Mesodermal cell (in vitro differentiated cells): ENCODE data around the gene SCAND1.

Experiments used
- H3K27ac ChIP-seq: 2 replicates; pipeline ENCODE4 v1.7.0; 2013; ENCODE audit warnings: mild to moderate bottlenecking, low read depth, low read length, moderate library complexity; ENCODE audit not compliant: severe bottlenecking
- H3K36me3 ChIP-seq: 2 replicates; pipeline ENCODE4 v1.7.1; 2013; ENCODE audit warnings: mild to moderate bottlenecking, low read length, moderate library complexity; ENCODE audit not compliant: control insufficient read depth, insufficient read depth
- H3K4me1 ChIP-seq: one replicate; pipeline ENCODE4 v1.7.1; 2013; ENCODE audit warnings: mild to moderate bottlenecking, low read length; ENCODE audit not compliant: insufficient read depth, control insufficient read depth, poor library complexity, severe bottlenecking
- H3K4me3 ChIP-seq: 2 replicates; pipeline ENCODE4 v1.7.0; 2013; ENCODE audit warnings: low read length, control low read depth, mild to moderate bottlenecking; ENCODE audit not compliant: insufficient read depth, poor library complexity, severe bottlenecking; ENCODE audit errors: extremely low read depth
- H3K9me3 ChIP-seq: 2 replicates; pipeline ENCODE4 v1.7.1; 2013; ENCODE audit warnings: mild to moderate bottlenecking, low read length, moderate library complexity; ENCODE audit not compliant: control insufficient read depth
- WGBS, 2 experiments: methylation state at CpG; one replicate each; pipeline ENCODE4 v1.1.5; 2013; ENCODE audit warnings: missing lambda C conversion rate in 2 of 2; ENCODE audit not compliant: insufficient coverage in 2 of 2; 5-methylcytosine and 5-hydroxymethylcytosine counted together

SCAND1 gene

DNA sequence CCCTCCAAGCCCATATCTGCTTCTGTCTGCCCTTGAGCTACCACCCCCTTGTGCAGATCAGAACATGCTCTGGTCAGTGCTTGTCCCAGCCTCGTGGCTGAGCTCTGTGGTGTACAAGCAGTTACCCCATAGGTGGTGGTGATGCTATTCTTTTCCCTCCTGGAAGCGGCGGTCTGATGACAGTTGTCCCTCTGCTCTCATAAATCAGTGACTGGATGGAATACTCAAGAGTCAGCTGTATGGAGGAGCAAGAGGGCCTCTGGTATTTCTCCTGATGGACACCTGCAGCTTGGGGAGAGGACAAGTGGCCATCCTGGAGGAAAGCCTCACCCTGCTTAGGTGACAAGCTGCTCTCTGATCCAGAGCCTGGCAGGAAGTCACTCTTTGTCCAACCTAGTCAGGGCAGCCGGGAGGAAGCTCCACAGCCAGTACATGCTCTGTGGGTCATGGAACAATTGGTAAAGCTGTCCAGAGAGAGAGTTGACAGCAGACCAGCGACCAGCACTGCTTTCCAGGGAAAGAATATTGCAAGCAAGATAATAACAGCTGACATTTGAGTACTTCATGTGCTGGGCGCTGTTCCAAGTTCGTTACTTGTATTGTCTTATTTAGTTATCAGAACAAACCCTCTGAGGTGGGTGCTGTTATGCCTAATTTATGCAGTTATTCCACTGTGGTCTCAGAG lies 47.1 kb downstream of the SCAND1 start:
- H3K9me3 ChIP-seq: no peaks in the 10 kb centered on the region
- H3K4me1 ChIP-seq: no peaks in the 10 kb centered on the region
- peaks cover 60% of the 10 kb centered on the region for H3K36me3 ChIP-seq
- no peak overlapping the region for H3K27ac ChIP-seq
- 90 to 92% methylated on average over 3 to 6 of the region's 7 CpGs for WGBS, 2 experiments
- no peak overlapping the region for H3K4me3 ChIP-seq

DNA sequence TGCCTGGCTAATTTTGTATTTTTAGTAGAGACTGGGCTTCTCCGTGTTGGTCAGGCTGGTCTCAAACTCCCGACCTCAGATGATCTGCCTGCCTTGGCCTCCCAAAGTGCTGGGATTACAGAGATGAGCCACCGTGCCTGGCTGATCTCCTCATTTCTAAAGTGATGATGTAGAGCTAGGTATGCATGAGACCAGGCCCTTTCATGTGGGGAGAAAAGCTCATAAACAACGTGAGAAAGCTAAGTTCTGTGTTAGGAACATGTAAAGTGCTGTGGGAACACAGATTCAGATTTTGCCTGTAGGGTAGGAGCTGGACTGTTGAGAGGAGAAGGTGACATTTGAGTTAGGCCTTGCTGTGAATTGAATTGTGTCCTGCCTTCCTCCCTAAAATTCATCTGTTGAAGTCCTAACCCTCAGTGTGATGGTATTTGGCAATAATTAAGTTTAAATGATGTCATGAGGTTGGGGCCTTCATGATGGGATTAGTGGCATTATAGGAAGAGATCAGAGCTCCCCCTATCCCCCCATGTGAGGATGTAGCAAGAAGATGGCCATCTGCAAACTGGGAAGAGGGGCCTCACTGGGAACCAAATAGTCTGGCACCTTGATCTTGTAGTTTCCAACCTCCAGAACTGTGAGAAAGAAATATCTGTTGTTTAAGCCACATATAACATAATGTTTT lies 49.2 kb downstream of the SCAND1 start:
- Histone ChIP-seq H3K27ac (no peak overlapping the region), H3K9me3 (no peaks in the 10 kb centered on the region), H3K4me1 (peaks cover 6% of the 10 kb centered on the region), H3K4me3 (no peak overlapping the region), H3K36me3 (peaks cover 58% of the 10 kb centered on the region)
- WGBS, 2 experiments: 92 to 97% methylated on average over 4 of the region's 4 CpGs

DNA sequence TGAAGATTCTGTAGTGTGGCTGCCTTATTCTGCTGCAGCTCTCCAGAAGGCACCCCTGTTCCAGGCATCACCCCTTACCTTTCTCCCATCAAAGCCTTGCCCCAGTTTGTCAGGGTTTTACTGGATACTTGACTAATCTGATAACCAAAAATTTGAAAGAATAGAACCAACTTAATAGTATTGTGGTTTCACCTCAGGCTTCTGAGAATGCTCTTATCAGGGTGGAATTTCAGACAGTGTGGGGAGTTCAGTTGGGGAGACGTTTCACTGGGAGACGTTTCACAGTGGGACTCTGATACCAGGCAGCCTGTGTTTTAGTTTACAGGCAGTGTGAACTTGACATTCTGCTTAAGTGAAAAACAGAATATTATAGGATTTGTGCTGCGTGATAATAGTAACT lies 50.5 kb downstream of the SCAND1 start:
- Histone ChIP-seq H3K27ac (no peak overlapping the region), H3K36me3 (peaks cover 61% of the 10 kb centered on the region), H3K4me1 (peaks cover 6% of the 10 kb centered on the region), H3K9me3 (no peaks in the 10 kb centered on the region), H3K4me3 (no peak overlapping the region)
- WGBS, 2 experiments: 87 to 100% methylated on average over 2 to 3 of the region's 3 CpGs
